ENCODE results near the gene PIH1D1. TPM values are rescaled to one million over a fixed set of nuclear protein-coding genes. Genes with fewer than 3 reads are reported as not detected.
"Not testable (repeated sequence)": the region's sequence is repeated elsewhere in the genome, so short reads cannot be mapped to it uniquely, and the experiment has no call there.

Gene PIH1D1
- total RNA-seq, 3 donors from 2014 or later = 95.0 to 105 (median 105) TPM

GRCh38 chr19:49488046-49488862 is 36.6 kb upstream of the PIH1D1 start:
- no peak for ATAC-seq
- no peak for DNase-seq
- peaks cover 34% of the 10 kb centered on the region for H3K4me1 Mint-ChIP-seq (ENCODE audit: low read depth)
- H3K36me3 Mint-ChIP-seq (ENCODE audit: insufficient read depth) = peaks cover 60% of the 10 kb centered on the region
- no peaks in the 10 kb centered on the region for H3K27me3 Mint-ChIP-seq (ENCODE audit: low read depth)
- H3K9me3 Mint-ChIP-seq = no peaks in the 10 kb centered on the region
- H3K4me3 Mint-ChIP-seq = peak overlapping the region; percentile 97

- Mint-ChIP-seq H3K9me3 (no peaks in the 10 kb centered on the region), H3K36me3 (ENCODE audit: insufficient read depth) (peaks cover 56% of the 10 kb centered on the region), H3K27me3 (ENCODE audit: low read depth) (no peaks in the 10 kb centered on the region), H3K4me3 (peak within 1 kb of the TSS; percentile 97), H3K4me1 (ENCODE audit: low read depth) (peaks cover 26% of the 10 kb centered on the region)
- ATAC-seq = peak; percentile 82 to 86
- DNase-seq = peak; percentile 100
These were observed 35.8 kb upstream of the PIH1D1 start, which contains the start of gene RPL13A for GRCh38 chr19:49487277-49488045. TSS of gene RPL13A (plus strand) at chr19:49487608. CDS start at chr19:49487630, 22 bp downstream.

- DNase-seq = no peak
- peak overlapping the region; percentile 97 for H3K4me3 Mint-ChIP-seq
- H3K9me3 Mint-ChIP-seq = no peaks in the 10 kb centered on the region
- H3K4me1 Mint-ChIP-seq (ENCODE audit: low read depth) = peaks cover 22% of the 10 kb centered on the region
- H3K27me3 Mint-ChIP-seq (ENCODE audit: low read depth) = no peaks in the 10 kb centered on the region
- ATAC-seq = no peak
- H3K36me3 Mint-ChIP-seq (ENCODE audit: insufficient read depth) = peaks cover 52% of the 10 kb centered on the region
These were observed 35.2 kb upstream of the PIH1D1 start for GRCh38 chr19:49486710-49487276.

GRCh38 chr19:49486232-49486631 is 34.6 kb upstream of the PIH1D1 start:
- Mint-ChIP-seq H3K27me3 (ENCODE audit: low read depth) (no peaks in the 10 kb centered on the region), H3K36me3 (ENCODE audit: insufficient read depth) (peaks cover 47% of the 10 kb centered on the region), H3K4me1 (ENCODE audit: low read depth) (peaks cover 20% of the 10 kb centered on the region), H3K9me3 (no peaks in the 10 kb centered on the region), H3K4me3 (peak overlapping the region; percentile 12)
- ATAC-seq (no peak), DNase-seq (no peak)

GRCh38 chr19:49481020-49481683 is 29.5 kb upstream of the PIH1D1 start:
- ATAC-seq (no peak), DNase-seq (no peak)
- no peaks in the 10 kb centered on the region for H3K9me3 Mint-ChIP-seq

GRCh38 chr19:49479975-49480628 is 28.5 kb upstream of the PIH1D1 start:
- Mint-ChIP-seq H3K4me1 (ENCODE audit: low read depth) (peaks cover 25% of the 10 kb centered on the region), H3K27me3 (ENCODE audit: low read depth) (no peaks in the 10 kb centered on the region), H3K9me3 (no peaks in the 10 kb centered on the region), H3K36me3 (ENCODE audit: insufficient read depth) (peaks cover 11% of the 10 kb centered on the region), H3K4me3 (no peak overlapping the region)
- ATAC-seq = no peak
- no peak for DNase-seq

More at GRCh38 chr19:49481020-49481683, 29.5 kb upstream of the PIH1D1 start:
- Mint-ChIP-seq H3K4me3 (no peak overlapping the region), H3K36me3 (ENCODE audit: insufficient read depth) (peaks cover 16% of the 10 kb centered on the region), H3K27me3 (ENCODE audit: low read depth) (no peaks in the 10 kb centered on the region), H3K4me1 (ENCODE audit: low read depth) (peaks cover 18% of the 10 kb centered on the region)

GRCh38 chr19:49475995-49476880 is 24.6 kb upstream of the PIH1D1 start:
- H3K4me3 Mint-ChIP-seq = peak overlapping the region; percentile 83
- no peaks in the 10 kb centered on the region for H3K27me3 Mint-ChIP-seq (ENCODE audit: low read depth)
- peaks cover 6% of the 10 kb centered on the region for H3K36me3 Mint-ChIP-seq (ENCODE audit: insufficient read depth)
- H3K4me1 Mint-ChIP-seq (ENCODE audit: low read depth) = peaks cover 40% of the 10 kb centered on the region
- ATAC-seq (peak; percentile 69 to 74), DNase-seq (peak; percentile 58)
- no peaks in the 10 kb centered on the region for H3K9me3 Mint-ChIP-seq

GRCh38 chr19:49475191-49475917 is 23.7 kb upstream of the PIH1D1 start:
- DNase-seq = no peak
- ATAC-seq = no peak
- H3K27me3 Mint-ChIP-seq (ENCODE audit: low read depth) = no peaks in the 10 kb centered on the region
- peaks cover 46% of the 10 kb centered on the region for H3K4me1 Mint-ChIP-seq (ENCODE audit: low read depth)
- H3K36me3 Mint-ChIP-seq (ENCODE audit: insufficient read depth) = peaks cover 6% of the 10 kb centered on the region
- no peaks in the 10 kb centered on the region for H3K9me3 Mint-ChIP-seq
- peak overlapping the region; percentile 83 for H3K4me3 Mint-ChIP-seq

- Mint-ChIP-seq H3K4me3 (peak overlapping the region; percentile 83), H3K36me3 (ENCODE audit: insufficient read depth) (peaks cover 6% of the 10 kb centered on the region), H3K9me3 (no peaks in the 10 kb centered on the region), H3K4me1 (ENCODE audit: low read depth) (peaks cover 50% of the 10 kb centered on the region), H3K27me3 (ENCODE audit: low read depth) (no peaks in the 10 kb centered on the region)
- ATAC-seq (no peak), DNase-seq (no peak)
These were observed 22.9 kb upstream of the PIH1D1 start for GRCh38 chr19:49474542-49474924.

GRCh38 chr19:49473868-49474541 is 22.4 kb upstream of the PIH1D1 start, which contains the start of gene FLT3LG:
TSS of gene FLT3LG (plus strand) at chr19:49474215. CDS start at chr19:49474640, 425 bp downstream.
- Mint-ChIP-seq H3K27me3 (ENCODE audit: low read depth) (no peaks in the 10 kb centered on the region), H3K9me3 (no peaks in the 10 kb centered on the region), H3K4me1 (ENCODE audit: low read depth) (peaks cover 54% of the 10 kb centered on the region), H3K36me3 (ENCODE audit: insufficient read depth) (peaks cover 6% of the 10 kb centered on the region), H3K4me3 (peak within 1 kb of the TSS; percentile 83)
- DNase-seq = peak; percentile 87
- ATAC-seq = peak; percentile 57 to 68

- not testable (repeated sequence) for H3K36me3 Mint-ChIP-seq (ENCODE audit: insufficient read depth); ATAC-seq; H3K27me3 Mint-ChIP-seq (ENCODE audit: low read depth); DNase-seq; H3K9me3 Mint-ChIP-seq
- Mint-ChIP-seq H3K4me1 (ENCODE audit: low read depth) (peaks cover 56% of the 10 kb centered on the region), H3K4me3 (peak overlapping the region; percentile 83)
These were observed 21.9 kb upstream of the PIH1D1 start for GRCh38 chr19:49473501-49473867.

- H3K4me1 Mint-ChIP-seq (ENCODE audit: low read depth) = peaks cover 58% of the 10 kb centered on the region
- ATAC-seq = no peak
- H3K27me3 Mint-ChIP-seq (ENCODE audit: low read depth) = no peaks in the 10 kb centered on the region
- DNase-seq = no peak
- H3K9me3 Mint-ChIP-seq = no peaks in the 10 kb centered on the region
- peak overlapping the region; percentile 83 for H3K4me3 Mint-ChIP-seq
- H3K36me3 Mint-ChIP-seq (ENCODE audit: insufficient read depth) = peaks cover 7% of the 10 kb centered on the region
These were observed 21.3 kb upstream of the PIH1D1 start for GRCh38 chr19:49472936-49473335.
